HG03354 (cell line): ENCODE results near the gene PVRIG.
"Not testable (repeated sequence)": the region's sequence is repeated elsewhere in the genome, so short reads cannot be mapped to it uniquely, and the experiment has no call there.

Experiments used
- ATAC-seq: cut with Tn5 transposase; IDR thresholded peaks from one replicate; pipeline ENCODE4 v1.9.1; 2021; ENCODE audit warnings: mild to moderate bottlenecking; ENCODE audit not compliant: unreplicated experiment, poor library complexity, severe bottlenecking

Gene PVRIG

GRCh38 chr7:100192281-100192862 is 27.4 kb upstream of the PVRIG start:
- not testable (repeated sequence) for ATAC-seq

- ATAC-seq = no peak
Measured at GRCh38 chr7:100192969-100193368, 26.8 kb upstream of the PVRIG start.

GRCh38 chr7:100195222-100195621 is 24.5 kb upstream of the PVRIG start:
- ATAC-seq = no peak

- ATAC-seq = not testable (repeated sequence)
Measured at GRCh38 chr7:100195901-100196322, 23.8 kb upstream of the PVRIG start.

GRCh38 chr7:100198266-100198665 is 21.5 kb upstream of the PVRIG start:
- ATAC-seq = no peak

- ATAC-seq = no peak
Measured at GRCh38 chr7:100200693-100201092, 19.1 kb upstream of the PVRIG start.

- ATAC-seq = no peak
Measured at GRCh38 chr7:100204454-100204853, 15.3 kb upstream of the PVRIG start.

GRCh38 chr7:100208911-100209408 is 10.8 kb upstream of the PVRIG start:
- ATAC-seq = peak; percentile 73

- ATAC-seq = no peak
Measured at GRCh38 chr7:100209493-100209892, 10.3 kb upstream of the PVRIG start.

GRCh38 chr7:100210805-100211204 is 8.9 kb upstream of the PVRIG start:
- ATAC-seq = no peak

GRCh38 chr7:100211342-100211780 is 8.4 kb upstream of the PVRIG start:
- peak; percentile 49 for ATAC-seq

- ATAC-seq = no peak
Measured at GRCh38 chr7:100212631-100213286, 7.0 kb upstream of the PVRIG start.

GRCh38 chr7:100213672-100214071 is 6.1 kb upstream of the PVRIG start:
- no peak for ATAC-seq

GRCh38 chr7:100214356-100214755 is 5.4 kb upstream of the PVRIG start:
- ATAC-seq = not testable (repeated sequence)

- no peak for ATAC-seq
Measured at GRCh38 chr7:100215895-100216294, 3.9 kb upstream of the PVRIG start.

GRCh38 chr7:100217934-100218333 is 1.8 kb upstream of the PVRIG start:
- ATAC-seq = peak; percentile 18

- no peak for ATAC-seq
Measured at GRCh38 chr7:100219271-100219737, 445 bp upstream of the PVRIG start.

GRCh38 chr7:100220586-100221230 is 959 bp downstream of the PVRIG start:
- ATAC-seq = no peak

- ATAC-seq = peak; percentile 62
Measured at GRCh38 chr7:100221231-100221718, 1.5 kb downstream of the PVRIG start.

- no peak for ATAC-seq
Measured at GRCh38 chr7:100221767-100222444, 2.2 kb downstream of the PVRIG start.
